HCT116 (cell line): ENCODE measurements around the gene EDDM3A. TPM values are rescaled to one million over a fixed set of nuclear protein-coding genes. Genes with fewer than 3 reads are reported as not detected.

Experiments used
- ATAC-seq: fragments of 200-7000 bp; cut with Tn5 transposase; 2 replicates; pipeline ENCODE4 v1.9.1; 2020; ENCODE audit warnings: mild to moderate bottlenecking, moderate library complexity
- BruUV-seq: library from RNA; stranded (reverse); fragments of 400-500 nt; replicated peaks from 2 replicates; lab custom pipeline; 2021; lab: Mats Ljungman, UMichigan
- CTCF ChIA-PET: fragments of 300-600 bp; sonication (Branson Sonifier 250); formaldehyde crosslinking; loops from one replicate; lab custom pipeline; 2021; ENCODE audit warnings: antibody characterized with exemption; lab: Charles Lee
- POLR2A ChIA-PET: fragments of 300-600, 350-600 bp; sonication (Branson Sonifier 250); formaldehyde crosslinking; loops from one replicate; lab custom pipeline; 2021; ENCODE audit warnings: antibody characterized with exemption; lab: Charles Lee
- RAD21 ChIA-PET, 2 experiments: fragments of 300-600 bp; sonication (Branson Sonifier 250); formaldehyde crosslinking; loops; one replicate each; lab custom pipeline; 2023; ENCODE audit warnings: low total read pairs in 2 of 2; ENCODE audit not compliant: uncharacterized antibody in 2 of 2, unreplicated experiment in 2 of 2, low non-redundant PET in 1 of 2; lab: Charles Lee
- DNase-seq: peaks from one replicate; pipeline ENCODE4 v3.0.0-alpha.2; 2010; ENCODE audit warnings: low read depth, low spot score
- H2AFZ ChIP-seq: fragments of 200-600 bp; shearing (Covaris generic), sonication (generic); 2 replicates; pipeline ENCODE4 v1.6.1; 2017; ENCODE audit warnings: low read depth, mixed run types, mixed read lengths, antibody characterized with exemption, low read length; ENCODE audit not compliant: poor library complexity, severe bottlenecking
- H3K27ac ChIP-seq: 2 replicates; pipeline ENCODE4 v1.5.1; 2012; ENCODE audit warnings: low read depth, low read length
- H3K27me3 ChIP-seq: fragments of 200-600 bp; sonication (generic); 2 replicates; pipeline ENCODE4 v1.6.1; 2016; ENCODE audit warnings: mixed run types, low read length, mixed read lengths; ENCODE audit not compliant: insufficient read depth
- H3K36me3 ChIP-seq, 2 experiments: fragments of 200-500 bp in 1 of 2; fragments of 200-600 bp in 1 of 2; sonication (Bioruptor generic) in 1 of 2; sonication (generic) in 1 of 2; 2 replicates each; pipeline versions ENCODE4 v1.5.1 to v1.6.1; 2014 to 2016; ENCODE audit warnings: low read length in 2 of 2, inconsistent platforms in 1 of 2, mixed read lengths in 1 of 2, mixed run types in 1 of 2; ENCODE audit not compliant: insufficient read depth in 2 of 2, control insufficient read depth in 1 of 2
- H3K4me1 ChIP-seq, 2 experiments: fragments of 200-600 bp in 1 of 2; sonication (generic) in 1 of 2; 2 replicates each; pipeline versions ENCODE4 v1.5.1 to v1.6.1; 2012 to 2017; ENCODE audit warnings: low read length in 2 of 2, inconsistent platforms in 1 of 2, mild to moderate bottlenecking in 1 of 2, mixed read lengths in 1 of 2, mixed run types in 1 of 2, moderate library complexity in 1 of 2; ENCODE audit not compliant: insufficient read depth in 2 of 2, control insufficient read depth in 1 of 2
- H3K4me2 ChIP-seq: fragments of 200-600 bp; sonication (generic); 2 replicates; pipeline ENCODE4 v1.6.1; 2017; ENCODE audit warnings: mixed run types, low read length, mixed read lengths
- H3K4me3 ChIP-seq, 2 experiments: fragments of 200-600 bp in 1 of 2; sonication (generic) in 1 of 2; replicated peaks in 1 of 2; 2 replicates each; pipeline ENCODE4 v1.5.1; 2011 to 2016; ENCODE audit warnings: low read length in 2 of 2, control low read depth in 1 of 2, low read depth in 1 of 2, mild to moderate bottlenecking in 1 of 2, mixed read lengths in 1 of 2, mixed run types in 1 of 2
- H3K79me2 ChIP-seq: fragments of 200-600 bp; sonication (generic); 2 replicates; pipeline ENCODE4 v1.6.1; 2017; ENCODE audit warnings: mild to moderate bottlenecking, mixed run types, low read length, moderate library complexity, mixed read lengths; ENCODE audit not compliant: insufficient read depth
- H3K9ac ChIP-seq: fragments of 200-600 bp; sonication (generic); 2 replicates; pipeline ENCODE4 v1.6.1; 2016; ENCODE audit warnings: low read length, mixed read lengths
- H3K9me2 ChIP-seq: fragments of 200-600 bp; sonication (generic), shearing (Covaris generic); 2 replicates; pipeline ENCODE4 v1.6.1; 2017; ENCODE audit warnings: mixed run types, mild to moderate bottlenecking, moderate library complexity; ENCODE audit not compliant: insufficient read depth
- H3K9me3 ChIP-seq, 2 experiments: fragments of 200-500 bp in 1 of 2; fragments of 200-600 bp in 1 of 2; sonication (Bioruptor generic) in 1 of 2; sonication (generic) in 1 of 2; 2 replicates each; pipeline ENCODE4 v1.6.1; 2014 to 2017; ENCODE audit warnings: low read length in 2 of 2, mixed read lengths in 2 of 2, inconsistent platforms in 1 of 2, low read depth in 1 of 2, mild to moderate bottlenecking in 1 of 2, mixed run types in 1 of 2, moderate library complexity in 1 of 2; ENCODE audit not compliant: control insufficient read depth in 1 of 2, insufficient read depth in 1 of 2
- H4K20me1 ChIP-seq: fragments of 200-600 bp; sonication (generic), shearing (Covaris generic); 2 replicates; pipeline ENCODE4 v1.6.1; 2017; ENCODE audit warnings: mixed run types, mild to moderate bottlenecking, moderate library complexity; ENCODE audit not compliant: insufficient read depth
- ATF3 ChIP-seq: IDR thresholded peaks from 2 replicates; pipeline ENCODE4 v1.6.1; 2012
- CTCF ChIP-seq, 3 experiments: fragments of 200-600 bp in 1 of 3; sonication (generic) in 1 of 3; IDR thresholded peaks in 2 of 3; conservative IDR thresholded peaks in 1 of 3; 2 replicates each; pipeline ENCODE4 v1.5.1; 2012 to 2017; ENCODE audit warnings: low read depth in 2 of 3, low read length in 2 of 3, antibody characterized with exemption in 1 of 3, borderline replicate concordance in 1 of 3, control low read depth in 1 of 3, mild to moderate bottlenecking in 1 of 3, mixed read lengths in 1 of 3, mixed run types in 1 of 3, moderate library complexity in 1 of 3; ENCODE audit not compliant: insufficient read depth in 1 of 3
- EGR1 ChIP-seq: IDR thresholded peaks from 2 replicates; pipeline ENCODE4 v1.6.1; 2012; ENCODE audit warnings: low read depth
- EZH2 ChIP-seq: fragments of 200-600 bp; sonication (generic); IDR thresholded peaks from 2 replicates; pipeline ENCODE4 v1.6.1; 2017; ENCODE audit warnings: antibody characterized with exemption, mixed run types
- EZH2phosphoT487 ChIP-seq: fragments of 200-600 bp; IDR thresholded peaks from 2 replicates; pipeline ENCODE4 v1.6.1; 2018; ENCODE audit warnings: antibody characterized with exemption, borderline replicate concordance
- FOSL1 ChIP-seq: IDR thresholded peaks from 2 replicates; pipeline ENCODE4 v1.6.1; 2012; ENCODE audit warnings: low read depth
- JUND ChIP-seq: IDR thresholded peaks from 2 replicates; pipeline ENCODE4 v1.6.1; 2012
- MAX ChIP-seq: IDR thresholded peaks from 2 replicates; pipeline ENCODE4 v1.6.1; 2012
- POLR2AphosphoS5 ChIP-seq: IDR thresholded peaks from 2 replicates; pipeline ENCODE4 v1.6.1; 2011; ENCODE audit warnings: mild to moderate bottlenecking, low read depth, low read length, moderate library complexity
- RAD21 ChIP-seq: IDR thresholded peaks from 2 replicates; pipeline ENCODE4 v1.6.1; 2012; ENCODE audit warnings: low read depth, mild to moderate bottlenecking
- REST ChIP-seq: IDR thresholded peaks from 2 replicates; pipeline ENCODE4 v1.6.1; 2012; ENCODE audit warnings: low read depth
- SIN3A ChIP-seq: IDR thresholded peaks from 2 replicates; pipeline ENCODE4 v1.6.1; 2012; ENCODE audit warnings: low read depth
- SRF ChIP-seq: IDR thresholded peaks from 2 replicates; pipeline ENCODE4 v1.6.1; 2012; ENCODE audit warnings: low read depth
- TCF7L2 ChIP-seq: IDR thresholded peaks from 2 replicates; pipeline ENCODE4 v1.7.0; 2011; ENCODE audit warnings: borderline replicate concordance, inconsistent platforms; ENCODE audit not compliant: insufficient read depth, insufficient read length; ENCODE audit errors: extremely low read depth
- ZBTB33 ChIP-seq: IDR thresholded peaks from 2 replicates; pipeline ENCODE4 v1.6.1; 2011; ENCODE audit warnings: mild to moderate bottlenecking, low read length, moderate library complexity; ENCODE audit not compliant: insufficient replicate concordance; ENCODE audit errors: extremely low read depth
- ZFX ChIP-seq: fragments of 450-650 bp; IDR thresholded peaks from 2 replicates; pipeline ENCODE4 v1.6.1; 2017
- intact Hi-C: fragments of 100-400 bp; cut with micrococcal nuclease; formaldehyde crosslinking; loops from 2 replicates; pipeline ENCODE4 v1.10.0; 2022
- total RNA-seq: library from RNA; stranded (reverse); gene quantifications from one replicate; pipeline ENCODE4 v1.2.1, GENCODE V29; 2021; ENCODE audit not compliant: unreplicated experiment

Gene EDDM3A
- total RNA-seq, 1 experiment from 2014 or later = not detected

GRCh38 chr14:20712904-20713303 is 32.8 kb upstream of the EDDM3A start:
- Histone ChIP-seq H3K9ac (no peak overlapping the region), H3K27ac (no peak overlapping the region), H3K27me3 (no peaks in the 10 kb centered on the region), H3K4me2 (no peak overlapping the region), H3K9me3 (no peaks in the 10 kb centered on the region), H3K9me2 (no peaks in the 10 kb centered on the region), H2AFZ (no peak overlapping the region), H3K79me2 (no peaks in the 10 kb centered on the region), H3K4me1 (no peaks in the 10 kb centered on the region), H4K20me1 (no peaks in the 10 kb centered on the region)
- BruUV-seq = no TSS peak
- DNase-seq (no peak), ATAC-seq (no peak)
- ChIA-PET POLR2A (no interaction called here), CTCF (no interaction called here), RAD21 (no interaction called here)
- TF ChIP-seq SRF (no peak), EGR1 (no peak), JUND (no peak), CTCF (IDR thresholded peaks at IDR 0.05 in 2 of 3, conservative IDR thresholded peaks at IDR 0.05 in 1 of 3; ENCODE audit: borderline replicate concordance in 1 of 3, insufficient read depth in 1 of 3, low read depth in 2 of 3, low read length in 2 of 3) (no peak), RAD21 (no peak), SIN3A (no peak), MAX (no peak), ZFX (no peak), ATF3 (no peak), EZH2phosphoT487 (no peak), EZH2 (no peak), REST (no peak), POLR2AphosphoS5 (no peak), TCF7L2 (no peak), ZBTB33 (no peak), FOSL1 (no peak)
- TF ChIP-seq, all 23 proteins: peak for 0
- no peaks in the 10 kb centered on the region for H3K36me3 ChIP-seq
- no peak overlapping the region for H3K4me3 ChIP-seq
- intact Hi-C loops = no loop called here
